HCT116 (cell line): ENCODE data around the gene RGS19. TPM values are rescaled to one million over a fixed set of nuclear protein-coding genes. Genes with fewer than 3 reads are reported as not detected.
A peak's percentile ranks its signal among the peaks of the same experiment; 100 is the strongest.

Source experiments
- ATAC-seq: fragments of 200-7000 bp; cut with Tn5 transposase; 2 replicates; pipeline ENCODE4 v1.9.1; 2020; ENCODE audit warnings: mild to moderate bottlenecking, moderate library complexity
- BruUV-seq: library from RNA; stranded (reverse); fragments of 400-500 nt; replicated peaks from 2 replicates; lab custom pipeline; 2021; lab: Mats Ljungman, UMichigan
- CTCF ChIA-PET: fragments of 300-600 bp; sonication (Branson Sonifier 250); formaldehyde crosslinking; loops from one replicate; lab custom pipeline; 2021; ENCODE audit warnings: antibody characterized with exemption; lab: Charles Lee
- POLR2A ChIA-PET: fragments of 300-600, 350-600 bp; sonication (Branson Sonifier 250); formaldehyde crosslinking; loops from one replicate; lab custom pipeline; 2021; ENCODE audit warnings: antibody characterized with exemption; lab: Charles Lee
- RAD21 ChIA-PET, 2 experiments: fragments of 300-600 bp; sonication (Branson Sonifier 250); formaldehyde crosslinking; loops; one replicate each; lab custom pipeline; 2023; ENCODE audit warnings: low total read pairs in 2 of 2; ENCODE audit not compliant: uncharacterized antibody in 2 of 2, unreplicated experiment in 2 of 2, low non-redundant PET in 1 of 2; lab: Charles Lee
- DNase-seq: peaks from one replicate; pipeline ENCODE4 v3.0.0-alpha.2; 2010; ENCODE audit warnings: low read depth, low spot score
- H2AFZ ChIP-seq: fragments of 200-600 bp; shearing (Covaris generic), sonication (generic); 2 replicates; pipeline ENCODE4 v1.6.1; 2017; ENCODE audit warnings: low read depth, mixed run types, mixed read lengths, antibody characterized with exemption, low read length; ENCODE audit not compliant: poor library complexity, severe bottlenecking
- H3K27ac ChIP-seq: 2 replicates; pipeline ENCODE4 v1.5.1; 2012; ENCODE audit warnings: low read depth, low read length
- H3K27me3 ChIP-seq: fragments of 200-600 bp; sonication (generic); 2 replicates; pipeline ENCODE4 v1.6.1; 2016; ENCODE audit warnings: mixed run types, low read length, mixed read lengths; ENCODE audit not compliant: insufficient read depth
- H3K36me3 ChIP-seq, 2 experiments: fragments of 200-500 bp in 1 of 2; fragments of 200-600 bp in 1 of 2; sonication (Bioruptor generic) in 1 of 2; sonication (generic) in 1 of 2; 2 replicates each; pipeline versions ENCODE4 v1.5.1 to v1.6.1; 2014 to 2016; ENCODE audit warnings: low read length in 2 of 2, inconsistent platforms in 1 of 2, mixed read lengths in 1 of 2, mixed run types in 1 of 2; ENCODE audit not compliant: insufficient read depth in 2 of 2, control insufficient read depth in 1 of 2
- H3K4me1 ChIP-seq, 2 experiments: fragments of 200-600 bp in 1 of 2; sonication (generic) in 1 of 2; 2 replicates each; pipeline versions ENCODE4 v1.5.1 to v1.6.1; 2012 to 2017; ENCODE audit warnings: low read length in 2 of 2, inconsistent platforms in 1 of 2, mild to moderate bottlenecking in 1 of 2, mixed read lengths in 1 of 2, mixed run types in 1 of 2, moderate library complexity in 1 of 2; ENCODE audit not compliant: insufficient read depth in 2 of 2, control insufficient read depth in 1 of 2
- H3K4me2 ChIP-seq: fragments of 200-600 bp; sonication (generic); 2 replicates; pipeline ENCODE4 v1.6.1; 2017; ENCODE audit warnings: mixed run types, low read length, mixed read lengths
- H3K4me3 ChIP-seq, 2 experiments: fragments of 200-600 bp in 1 of 2; sonication (generic) in 1 of 2; replicated peaks in 1 of 2; 2 replicates each; pipeline ENCODE4 v1.5.1; 2011 to 2016; ENCODE audit warnings: low read length in 2 of 2, control low read depth in 1 of 2, low read depth in 1 of 2, mild to moderate bottlenecking in 1 of 2, mixed read lengths in 1 of 2, mixed run types in 1 of 2
- H3K79me2 ChIP-seq: fragments of 200-600 bp; sonication (generic); 2 replicates; pipeline ENCODE4 v1.6.1; 2017; ENCODE audit warnings: mild to moderate bottlenecking, mixed run types, low read length, moderate library complexity, mixed read lengths; ENCODE audit not compliant: insufficient read depth
- H3K9ac ChIP-seq: fragments of 200-600 bp; sonication (generic); 2 replicates; pipeline ENCODE4 v1.6.1; 2016; ENCODE audit warnings: low read length, mixed read lengths
- H3K9me2 ChIP-seq: fragments of 200-600 bp; sonication (generic), shearing (Covaris generic); 2 replicates; pipeline ENCODE4 v1.6.1; 2017; ENCODE audit warnings: mixed run types, mild to moderate bottlenecking, moderate library complexity; ENCODE audit not compliant: insufficient read depth
- H3K9me3 ChIP-seq, 2 experiments: fragments of 200-500 bp in 1 of 2; fragments of 200-600 bp in 1 of 2; sonication (Bioruptor generic) in 1 of 2; sonication (generic) in 1 of 2; 2 replicates each; pipeline ENCODE4 v1.6.1; 2014 to 2017; ENCODE audit warnings: low read length in 2 of 2, mixed read lengths in 2 of 2, inconsistent platforms in 1 of 2, low read depth in 1 of 2, mild to moderate bottlenecking in 1 of 2, mixed run types in 1 of 2, moderate library complexity in 1 of 2; ENCODE audit not compliant: control insufficient read depth in 1 of 2, insufficient read depth in 1 of 2
- H4K20me1 ChIP-seq: fragments of 200-600 bp; sonication (generic), shearing (Covaris generic); 2 replicates; pipeline ENCODE4 v1.6.1; 2017; ENCODE audit warnings: mixed run types, mild to moderate bottlenecking, moderate library complexity; ENCODE audit not compliant: insufficient read depth
- EGR1 ChIP-seq: IDR thresholded peaks from 2 replicates; pipeline ENCODE4 v1.6.1; 2012; ENCODE audit warnings: low read depth
- ELF1 ChIP-seq: IDR thresholded peaks from 2 replicates; pipeline ENCODE4 v1.6.1; 2012; ENCODE audit warnings: low read depth, borderline replicate concordance
- EZH2phosphoT487 ChIP-seq: fragments of 200-600 bp; IDR thresholded peaks from 2 replicates; pipeline ENCODE4 v1.6.1; 2018; ENCODE audit warnings: antibody characterized with exemption, borderline replicate concordance
- POLR2AphosphoS5 ChIP-seq: IDR thresholded peaks from 2 replicates; pipeline ENCODE4 v1.6.1; 2011; ENCODE audit warnings: mild to moderate bottlenecking, low read depth, low read length, moderate library complexity
- SIN3A ChIP-seq: IDR thresholded peaks from 2 replicates; pipeline ENCODE4 v1.6.1; 2012; ENCODE audit warnings: low read depth
- SRF ChIP-seq: IDR thresholded peaks from 2 replicates; pipeline ENCODE4 v1.6.1; 2012; ENCODE audit warnings: low read depth
- TCF7L2 ChIP-seq: IDR thresholded peaks from 2 replicates; pipeline ENCODE4 v1.7.0; 2011; ENCODE audit warnings: borderline replicate concordance, inconsistent platforms; ENCODE audit not compliant: insufficient read depth, insufficient read length; ENCODE audit errors: extremely low read depth
- YY1 ChIP-seq: IDR thresholded peaks from 2 replicates; pipeline ENCODE4 v1.6.1; 2011; ENCODE audit warnings: low read length, low read depth, moderate library complexity, mild to moderate bottlenecking; ENCODE audit not compliant: insufficient replicate concordance; ENCODE audit errors: extremely low read depth
- ZFX ChIP-seq: fragments of 450-650 bp; IDR thresholded peaks from 2 replicates; pipeline ENCODE4 v1.6.1; 2017
- intact Hi-C: fragments of 100-400 bp; cut with micrococcal nuclease; formaldehyde crosslinking; loops from 2 replicates; pipeline ENCODE4 v1.10.0; 2022
- total RNA-seq: library from RNA; stranded (reverse); gene quantifications from one replicate; pipeline ENCODE4 v1.2.1, GENCODE V29; 2021; ENCODE audit not compliant: unreplicated experiment
- TF ChIP-seq, protein P1 (sequence below): IDR thresholded peaks from 2 replicates; pipeline ENCODE4 v1.6.1; 2011; ENCODE audit warnings: mild to moderate bottlenecking, low read length, moderate library complexity; ENCODE audit not compliant: insufficient replicate concordance; ENCODE audit errors: extremely low read depth

The RGS19 gene
- total RNA-seq, 1 experiment from 2014 or later: 21.4 TPM

DNA sequence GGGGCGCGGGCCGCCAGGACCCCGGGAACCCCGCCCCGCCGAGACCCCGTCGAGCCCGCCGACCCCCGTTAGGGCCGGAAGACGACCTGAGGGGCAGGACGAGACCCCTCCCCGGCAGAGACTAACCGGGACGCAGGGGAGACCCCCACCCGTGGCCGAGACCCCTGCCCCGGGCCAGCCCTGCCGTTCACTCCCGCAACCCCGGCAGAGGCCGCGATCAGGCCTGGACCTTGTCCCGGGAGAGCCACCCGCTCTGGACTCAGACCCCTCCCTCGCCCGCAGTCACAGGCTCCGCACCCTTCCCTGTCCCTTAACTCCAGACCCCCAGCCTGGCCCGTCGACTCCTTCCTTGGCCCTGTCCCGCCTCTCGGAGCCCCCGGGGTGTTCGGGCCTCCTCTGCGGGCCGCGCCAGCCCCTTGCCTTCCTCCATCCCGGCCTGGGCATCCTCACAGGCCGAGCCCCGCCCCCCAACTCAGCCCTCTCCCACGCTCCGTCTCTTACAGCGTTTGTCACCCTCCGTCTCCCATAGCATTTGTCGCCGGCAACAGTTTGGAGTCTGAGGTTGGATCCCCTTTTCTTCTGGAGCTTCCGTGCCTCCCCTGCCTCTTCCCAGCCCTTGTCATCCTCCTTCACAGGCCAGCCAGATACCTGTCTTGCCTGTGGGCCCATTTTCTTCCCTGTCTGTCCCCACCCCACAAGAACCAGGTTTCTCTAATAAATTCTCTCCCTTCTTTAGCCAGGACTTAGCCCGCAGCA lies 15.8 kb downstream of the RGS19 start:
- H3K27me3 ChIP-seq: no peaks in the 10 kb centered on the region
- no peaks in the 10 kb centered on the region for H3K36me3 ChIP-seq
- no peaks in the 10 kb centered on the region for H3K9me2 ChIP-seq
- H3K27ac ChIP-seq: peak overlapping the region; percentile 76
- ChIA-PET RAD21 (interaction anchor here in 1 of 2 experiments (1.8 kb wide), 1 partner anchor 25 kb away, joined by 5 read pairs; no protein-coding TSS in a partner anchor), POLR2A (interaction anchor here (0.7 to 1.0 kb wide), 4 partner anchors 10 to 198 kb away, joined by 4 to 7 read pairs (median 5); partner anchors contain the start of genes PRPF6 and TPD52L2), CTCF (interaction anchor here (1.0 to 1.5 kb wide), 5 partner anchors 9 to 198 kb away, joined by 3 to 8 read pairs (median 4); partner anchors contain the start of gene TPD52L2)
- no peak overlapping the region for H2AFZ ChIP-seq
- H3K4me1 ChIP-seq: peaks cover 42 to 54% of the 10 kb centered on the region in 2 experiments
- H3K4me3 ChIP-seq: peak overlapping the region; percentile 78 to 84
- no peaks in the 10 kb centered on the region for H3K79me2 ChIP-seq
- BruUV-seq: no TSS peak
- no peak for TF ChIP-seq SIN3A
- TF ChIP-seq EGR1: no peak
- TF ChIP-seq TCF7L2: no peak
- no peak for TF ChIP-seq SRF
- intact Hi-C loops: no loop called here
- no peaks in the 10 kb centered on the region for H4K20me1 ChIP-seq
- H3K4me2 ChIP-seq: peak overlapping the region; percentile 84
- peak overlapping the region; percentile 78 for H3K9ac ChIP-seq
- ATAC-seq: no peak
- no peaks in the 10 kb centered on the region for H3K9me3 ChIP-seq
- no peak for DNase-seq

DNA sequence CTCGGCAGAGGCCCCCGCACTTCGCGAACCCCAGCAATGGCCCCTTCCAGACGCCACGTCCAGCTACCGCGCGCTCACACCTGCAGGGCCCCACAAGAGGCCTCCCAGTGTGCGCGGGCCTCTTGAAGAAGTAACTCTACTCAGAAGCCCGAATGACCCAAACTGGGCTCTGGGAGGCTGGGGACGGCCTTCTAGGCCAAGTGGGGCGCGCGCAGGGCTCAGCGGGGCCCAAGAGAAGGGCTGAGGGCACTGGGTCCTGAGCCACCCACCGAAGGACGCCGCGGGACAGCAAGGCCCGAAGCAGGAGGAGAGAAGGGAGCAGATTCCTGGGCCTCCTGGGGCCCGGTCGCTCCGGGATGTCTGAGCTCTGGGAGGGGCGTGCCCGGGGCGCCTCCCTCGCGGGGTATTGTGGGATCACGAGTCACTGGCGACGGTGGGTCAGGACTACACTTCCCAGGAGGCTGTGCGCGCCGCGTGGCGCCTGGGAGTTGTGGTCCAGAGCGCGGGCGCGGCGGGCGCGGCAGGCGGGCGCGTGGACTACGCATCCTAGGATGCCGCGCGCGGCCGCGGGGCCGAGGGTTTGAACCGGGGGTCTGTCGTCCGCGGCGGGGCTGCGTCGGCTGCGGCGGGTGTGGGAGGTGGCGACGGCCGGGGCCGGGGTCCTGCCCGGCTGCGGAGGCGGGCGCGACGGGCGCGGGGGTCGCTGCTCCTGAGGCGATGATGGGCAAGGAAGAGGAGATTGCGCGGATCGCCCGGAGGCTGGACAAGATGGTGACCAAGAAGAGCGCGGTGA lies 16.5 kb downstream of the RGS19 start, which contains the start of gene TCEA2:
Gene TCEA2, plus strand, starts transcription at position 603 of the 793 bp plus-strand sequence. Its CDS starts 115 bp downstream, at position 718.
- Histone ChIP-seq H3K9me3 (no peaks in the 10 kb centered on the region), H3K36me3 (no peaks in the 10 kb centered on the region), H3K27me3 (no peaks in the 10 kb centered on the region), H3K27ac (peak within 1 kb of the TSS; percentile 76), H3K9ac (peak within 1 kb of the TSS; percentile 78), H3K4me1 (peaks cover 42 to 58% of the 10 kb centered on the region in 2 experiments), H3K9me2 (no peaks in the 10 kb centered on the region), H4K20me1 (no peaks in the 10 kb centered on the region), H3K79me2 (no peaks in the 10 kb centered on the region), H3K4me2 (peak within 1 kb of the TSS; percentile 84), H3K4me3 (peak within 1 kb of the TSS; percentile 78 to 84), H2AFZ (no peak within 1 kb of the TSS)
- ChIA-PET RAD21 (interaction anchor here in 1 of 2 experiments (1.8 kb wide), 1 partner anchor 25 kb away, joined by 5 read pairs; no protein-coding TSS in a partner anchor), POLR2A (interaction anchor here (0.7 to 1.3 kb wide), 5 partner anchors 9 to 197 kb away, joined by 4 to 7 read pairs (median 5); partner anchors contain the start of genes PRPF6 and TPD52L2), CTCF (interaction anchor here (1.0 to 1.5 kb wide), 4 partner anchors 8 to 198 kb away, joined by 3 to 8 read pairs (median 4); partner anchors contain the start of gene TPD52L2)
- intact Hi-C loops: no loop called here
- ATAC-seq (peak; percentile 84), DNase-seq (peak; percentile 82)
- peak; percentile 85 for TF ChIP-seq POLR2AphosphoS5
- TF ChIP-seq ZFX: peak; percentile 91; the same call in 1 of the 2 replicates
- no peak for TF ChIP-seq EZH2phosphoT487
- TF ChIP-seq, protein P1, sequence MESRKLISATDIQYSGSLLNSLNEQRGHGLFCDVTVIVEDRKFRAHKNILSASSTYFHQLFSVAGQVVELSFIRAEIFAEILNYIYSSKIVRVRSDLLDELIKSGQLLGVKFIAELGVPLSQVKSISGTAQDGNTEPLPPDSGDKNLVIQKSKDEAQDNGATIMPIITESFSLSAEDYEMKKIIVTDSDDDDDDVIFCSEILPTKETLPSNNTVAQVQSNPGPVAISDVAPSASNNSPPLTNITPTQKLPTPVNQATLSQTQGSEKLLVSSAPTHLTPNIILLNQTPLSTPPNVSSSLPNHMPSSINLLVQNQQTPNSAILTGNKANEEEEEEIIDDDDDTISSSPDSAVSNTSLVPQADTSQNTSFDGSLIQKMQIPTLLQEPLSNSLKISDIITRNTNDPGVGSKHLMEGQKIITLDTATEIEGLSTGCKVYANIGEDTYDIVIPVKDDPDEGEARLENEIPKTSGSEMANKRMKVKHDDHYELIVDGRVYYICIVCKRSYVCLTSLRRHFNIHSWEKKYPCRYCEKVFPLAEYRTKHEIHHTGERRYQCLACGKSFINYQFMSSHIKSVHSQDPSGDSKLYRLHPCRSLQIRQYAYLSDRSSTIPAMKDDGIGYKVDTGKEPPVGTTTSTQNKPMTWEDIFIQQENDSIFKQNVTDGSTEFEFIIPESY: peak; percentile 55
- TF ChIP-seq YY1: peak; percentile 79
- no peak for TF ChIP-seq ELF1
- no peak for TF ChIP-seq SIN3A
- no TSS peak for BruUV-seq
